K562 (cell line): ENCODE measurements around the gene ILF2. TPM values are rescaled to one million over a fixed set of nuclear protein-coding genes. Genes with fewer than 3 reads are reported as not detected.

ENCODE experiments used
- polyA plus RNA-seq, 8 experiments: library from polyadenylated mRNA; depleted of rRNA in 4 of 8; stranded (reverse) in 5 of 8; unstranded in 3 of 8; fragments of >200 nt; fragmentation: Nextera tagmentation in 2 of 8; fragmentation: Illumina TruSeq in 1 of 8; extraction: Ambion mirVana in 2 of 8; extraction: Trizol in 1 of 8; gene quantifications; 2 replicates each; pipeline versions ENCODE4 v1.2.1 to v1.2.3, GENCODE V29; 2011 to 2014; ENCODE audit warnings: inconsistent platforms in 1 of 8, missing spikeins in 1 of 8
- total RNA-seq, 7 experiments: library from RNA; depleted of rRNA in 6 of 7; stranded (reverse); fragments of >200 nt in 6 of 7; fragmentation: Illumina TruSeq in 2 of 7; extraction: Trizol in 2 of 7; gene quantifications; 2 replicates each; pipeline versions ENCODE4 v1.2.1 to v1.2.3, GENCODE V29; 2011 to 2021; ENCODE audit warnings: low replicate concordance in 1 of 7
- TF ChIP-seq, protein P1 (sequence below): fragments of 200-600 bp; sonication (generic); IDR thresholded peaks from one replicate; pipeline ENCODE4 v1.6.1; 2012; ENCODE audit warnings: mild to moderate bottlenecking, low read depth, low read length, inconsistent platforms

Gene ILF2
- total and polyA plus RNA-seq, 9 of the 15 experiments (the other 6 are each of a cell fraction or from before 2014, with no cell fraction given), result 282 to 726 (median 474) TPM

GRCh38 chr1:153682730-153683129 lies 11.9 kb upstream of the ILF2 start (continued):
- TF ChIP-seq, protein P1, sequence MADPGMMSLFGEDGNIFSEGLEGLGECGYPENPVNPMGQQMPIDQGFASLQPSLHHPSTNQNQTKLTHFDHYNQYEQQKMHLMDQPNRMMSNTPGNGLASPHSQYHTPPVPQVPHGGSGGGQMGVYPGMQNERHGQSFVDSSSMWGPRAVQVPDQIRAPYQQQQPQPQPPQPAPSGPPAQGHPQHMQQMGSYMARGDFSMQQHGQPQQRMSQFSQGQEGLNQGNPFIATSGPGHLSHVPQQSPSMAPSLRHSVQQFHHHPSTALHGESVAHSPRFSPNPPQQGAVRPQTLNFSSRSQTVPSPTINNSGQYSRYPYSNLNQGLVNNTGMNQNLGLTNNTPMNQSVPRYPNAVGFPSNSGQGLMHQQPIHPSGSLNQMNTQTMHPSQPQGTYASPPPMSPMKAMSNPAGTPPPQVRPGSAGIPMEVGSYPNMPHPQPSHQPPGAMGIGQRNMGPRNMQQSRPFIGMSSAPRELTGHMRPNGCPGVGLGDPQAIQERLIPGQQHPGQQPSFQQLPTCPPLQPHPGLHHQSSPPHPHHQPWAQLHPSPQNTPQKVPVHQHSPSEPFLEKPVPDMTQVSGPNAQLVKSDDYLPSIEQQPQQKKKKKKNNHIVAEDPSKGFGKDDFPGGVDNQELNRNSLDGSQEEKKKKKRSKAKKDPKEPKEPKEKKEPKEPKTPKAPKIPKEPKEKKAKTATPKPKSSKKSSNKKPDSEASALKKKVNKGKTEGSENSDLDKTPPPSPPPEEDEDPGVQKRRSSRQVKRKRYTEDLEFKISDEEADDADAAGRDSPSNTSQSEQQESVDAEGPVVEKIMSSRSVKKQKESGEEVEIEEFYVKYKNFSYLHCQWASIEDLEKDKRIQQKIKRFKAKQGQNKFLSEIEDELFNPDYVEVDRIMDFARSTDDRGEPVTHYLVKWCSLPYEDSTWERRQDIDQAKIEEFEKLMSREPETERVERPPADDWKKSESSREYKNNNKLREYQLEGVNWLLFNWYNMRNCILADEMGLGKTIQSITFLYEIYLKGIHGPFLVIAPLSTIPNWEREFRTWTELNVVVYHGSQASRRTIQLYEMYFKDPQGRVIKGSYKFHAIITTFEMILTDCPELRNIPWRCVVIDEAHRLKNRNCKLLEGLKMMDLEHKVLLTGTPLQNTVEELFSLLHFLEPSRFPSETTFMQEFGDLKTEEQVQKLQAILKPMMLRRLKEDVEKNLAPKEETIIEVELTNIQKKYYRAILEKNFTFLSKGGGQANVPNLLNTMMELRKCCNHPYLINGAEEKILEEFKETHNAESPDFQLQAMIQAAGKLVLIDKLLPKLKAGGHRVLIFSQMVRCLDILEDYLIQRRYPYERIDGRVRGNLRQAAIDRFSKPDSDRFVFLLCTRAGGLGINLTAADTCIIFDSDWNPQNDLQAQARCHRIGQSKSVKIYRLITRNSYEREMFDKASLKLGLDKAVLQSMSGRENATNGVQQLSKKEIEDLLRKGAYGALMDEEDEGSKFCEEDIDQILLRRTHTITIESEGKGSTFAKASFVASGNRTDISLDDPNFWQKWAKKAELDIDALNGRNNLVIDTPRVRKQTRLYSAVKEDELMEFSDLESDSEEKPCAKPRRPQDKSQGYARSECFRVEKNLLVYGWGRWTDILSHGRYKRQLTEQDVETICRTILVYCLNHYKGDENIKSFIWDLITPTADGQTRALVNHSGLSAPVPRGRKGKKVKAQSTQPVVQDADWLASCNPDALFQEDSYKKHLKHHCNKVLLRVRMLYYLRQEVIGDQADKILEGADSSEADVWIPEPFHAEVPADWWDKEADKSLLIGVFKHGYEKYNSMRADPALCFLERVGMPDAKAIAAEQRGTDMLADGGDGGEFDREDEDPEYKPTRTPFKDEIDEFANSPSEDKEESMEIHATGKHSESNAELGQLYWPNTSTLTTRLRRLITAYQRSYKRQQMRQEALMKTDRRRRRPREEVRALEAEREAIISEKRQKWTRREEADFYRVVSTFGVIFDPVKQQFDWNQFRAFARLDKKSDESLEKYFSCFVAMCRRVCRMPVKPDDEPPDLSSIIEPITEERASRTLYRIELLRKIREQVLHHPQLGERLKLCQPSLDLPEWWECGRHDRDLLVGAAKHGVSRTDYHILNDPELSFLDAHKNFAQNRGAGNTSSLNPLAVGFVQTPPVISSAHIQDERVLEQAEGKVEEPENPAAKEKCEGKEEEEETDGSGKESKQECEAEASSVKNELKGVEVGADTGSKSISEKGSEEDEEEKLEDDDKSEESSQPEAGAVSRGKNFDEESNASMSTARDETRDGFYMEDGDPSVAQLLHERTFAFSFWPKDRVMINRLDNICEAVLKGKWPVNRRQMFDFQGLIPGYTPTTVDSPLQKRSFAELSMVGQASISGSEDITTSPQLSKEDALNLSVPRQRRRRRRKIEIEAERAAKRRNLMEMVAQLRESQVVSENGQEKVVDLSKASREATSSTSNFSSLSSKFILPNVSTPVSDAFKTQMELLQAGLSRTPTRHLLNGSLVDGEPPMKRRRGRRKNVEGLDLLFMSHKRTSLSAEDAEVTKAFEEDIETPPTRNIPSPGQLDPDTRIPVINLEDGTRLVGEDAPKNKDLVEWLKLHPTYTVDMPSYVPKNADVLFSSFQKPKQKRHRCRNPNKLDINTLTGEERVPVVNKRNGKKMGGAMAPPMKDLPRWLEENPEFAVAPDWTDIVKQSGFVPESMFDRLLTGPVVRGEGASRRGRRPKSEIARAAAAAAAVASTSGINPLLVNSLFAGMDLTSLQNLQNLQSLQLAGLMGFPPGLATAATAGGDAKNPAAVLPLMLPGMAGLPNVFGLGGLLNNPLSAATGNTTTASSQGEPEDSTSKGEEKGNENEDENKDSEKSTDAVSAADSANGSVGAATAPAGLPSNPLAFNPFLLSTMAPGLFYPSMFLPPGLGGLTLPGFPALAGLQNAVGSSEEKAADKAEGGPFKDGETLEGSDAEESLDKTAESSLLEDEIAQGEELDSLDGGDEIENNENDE, result no peak
- TF ChIP-seq, all 486 proteins: peak for 1
